B cell (primary cell): ENCODE results near the gene AP2B1.

Experiments used
- CTCF ChIP-seq: fragments of 200-600 bp; IDR thresholded peaks from one replicate; pipeline ENCODE4 v1.8.0; 2022; ENCODE audit warnings: antibody characterized with exemption, mild to moderate bottlenecking
- EZH2 ChIP-seq: IDR thresholded peaks from 2 replicates; pipeline ENCODE4 v1.6.1; 2012; ENCODE audit warnings: borderline replicate concordance, low read depth, mild to moderate bottlenecking, moderate library complexity, low read length; ENCODE audit not compliant: insufficient read depth, poor library complexity, severe bottlenecking

- TF ChIP-seq CTCF (no peak), EZH2 (no peak)
Measured at GRCh38 chr17:35701491-35701890, 114.4 kb downstream of the AP2B1 start.
